Measurements from ENCODE around the gene MPND.

DNA sequence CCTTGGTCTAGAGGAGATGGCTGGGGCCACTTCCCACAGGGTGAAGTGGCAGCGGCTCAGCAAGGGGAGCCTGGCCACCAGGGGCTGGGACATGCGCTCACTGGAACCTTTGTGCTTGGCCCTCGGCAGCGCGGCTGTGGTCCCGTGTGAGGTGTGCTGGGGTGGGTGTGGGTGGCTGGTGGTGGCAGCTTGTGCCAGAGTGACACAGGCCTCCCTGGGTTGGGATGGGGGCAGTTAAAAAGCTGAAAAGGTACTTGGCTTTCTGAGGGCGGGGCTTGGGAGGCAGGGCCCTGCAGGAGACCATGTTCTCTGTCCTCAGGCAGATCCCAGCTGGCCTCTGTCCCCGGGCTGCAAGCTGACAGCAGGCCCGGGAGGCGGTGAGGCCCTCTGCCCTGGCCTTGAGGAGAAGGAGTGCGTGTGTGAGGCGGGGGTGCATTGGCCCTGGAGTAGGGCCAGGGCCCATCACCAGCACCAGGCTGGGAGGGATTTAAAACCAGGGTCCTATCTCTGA is 17.3 kb downstream of the MPND start:
- TF ChIP-seq, protein P1, sequence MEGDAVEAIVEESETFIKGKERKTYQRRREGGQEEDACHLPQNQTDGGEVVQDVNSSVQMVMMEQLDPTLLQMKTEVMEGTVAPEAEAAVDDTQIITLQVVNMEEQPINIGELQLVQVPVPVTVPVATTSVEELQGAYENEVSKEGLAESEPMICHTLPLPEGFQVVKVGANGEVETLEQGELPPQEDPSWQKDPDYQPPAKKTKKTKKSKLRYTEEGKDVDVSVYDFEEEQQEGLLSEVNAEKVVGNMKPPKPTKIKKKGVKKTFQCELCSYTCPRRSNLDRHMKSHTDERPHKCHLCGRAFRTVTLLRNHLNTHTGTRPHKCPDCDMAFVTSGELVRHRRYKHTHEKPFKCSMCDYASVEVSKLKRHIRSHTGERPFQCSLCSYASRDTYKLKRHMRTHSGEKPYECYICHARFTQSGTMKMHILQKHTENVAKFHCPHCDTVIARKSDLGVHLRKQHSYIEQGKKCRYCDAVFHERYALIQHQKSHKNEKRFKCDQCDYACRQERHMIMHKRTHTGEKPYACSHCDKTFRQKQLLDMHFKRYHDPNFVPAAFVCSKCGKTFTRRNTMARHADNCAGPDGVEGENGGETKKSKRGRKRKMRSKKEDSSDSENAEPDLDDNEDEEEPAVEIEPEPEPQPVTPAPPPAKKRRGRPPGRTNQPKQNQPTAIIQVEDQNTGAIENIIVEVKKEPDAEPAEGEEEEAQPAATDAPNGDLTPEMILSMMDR (tag by site-specific recombination; IDR thresholded peaks at IDR 0.05), result no peak
- TF ChIP-seq PRDM1 (tag by site-specific recombination; IDR thresholded peaks at IDR 0.05), result no peak
- TF ChIP-seq RBAK (tag by site-specific recombination; IDR thresholded peaks at IDR 0.05), result no peak
- no peak for TF ChIP-seq ZNF274 (IDR thresholded peaks at IDR 0.05; ENCODE audit: low read length)
- TF ChIP-seq ZNF274 (tag by site-specific recombination; IDR thresholded peaks at IDR 0.05; ENCODE audit: borderline replicate concordance), result no peak
- no peak for TF ChIP-seq ZSCAN30 (tag by site-specific recombination; IDR thresholded peaks at IDR 0.05)
- TF ChIP-seq ZNF266 (tag by site-specific recombination; IDR thresholded peaks at IDR 0.05; ENCODE audit: low read depth), result no peak
- TF ChIP-seq ZNF654 (tag by site-specific recombination; IDR thresholded peaks at IDR 0.05; ENCODE audit: low read depth), result no peak
- TF ChIP-seq, protein P2, sequence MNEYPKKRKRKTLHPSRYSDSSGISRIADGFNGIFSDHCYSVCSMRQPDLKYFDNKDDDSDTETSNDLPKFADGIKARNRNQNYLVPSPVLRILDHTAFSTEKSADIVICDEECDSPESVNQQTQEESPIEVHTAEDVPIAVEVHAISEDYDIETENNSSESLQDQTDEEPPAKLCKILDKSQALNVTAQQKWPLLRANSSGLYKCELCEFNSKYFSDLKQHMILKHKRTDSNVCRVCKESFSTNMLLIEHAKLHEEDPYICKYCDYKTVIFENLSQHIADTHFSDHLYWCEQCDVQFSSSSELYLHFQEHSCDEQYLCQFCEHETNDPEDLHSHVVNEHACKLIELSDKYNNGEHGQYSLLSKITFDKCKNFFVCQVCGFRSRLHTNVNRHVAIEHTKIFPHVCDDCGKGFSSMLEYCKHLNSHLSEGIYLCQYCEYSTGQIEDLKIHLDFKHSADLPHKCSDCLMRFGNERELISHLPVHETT (tag by site-specific recombination; IDR thresholded peaks at IDR 0.05), result no peak
- TF ChIP-seq ZNF37A (tag by site-specific recombination; IDR thresholded peaks at IDR 0.05), result no peak

All from HEK293 (cell line).